Tibial artery (tissue), 4 donors: ENCODE data around the gene CNPY1.

Experiments
- DNase-seq, 2 donors: peaks; one replicate each; pipeline ENCODE4 v3.0.0-alpha.2; 2019
- H3K27ac ChIP-seq, 2 donors: fragments of 200-600 bp; sonication (generic) in 1 of 2; 1 replicate in 1 of 2; 2 replicates in 1 of 2; pipeline ENCODE4 v1.5.1; 2018 to 2019; ENCODE audit warnings: mild to moderate bottlenecking in 1 of 2
- H3K27me3 ChIP-seq, 2 donors: fragments of 200-600 bp; sonication (generic) in 1 of 2; one replicate each; pipeline versions ENCODE4 v1.5.1 to v1.6.0; 2016 to 2019
- H3K36me3 ChIP-seq, 3 donors: fragments of 200-600 bp; sonication (generic) in 2 of 3; one replicate each; pipeline ENCODE4 v1.5.1; 2016 to 2019; ENCODE audit warnings: mild to moderate bottlenecking in 2 of 3
- H3K4me1 ChIP-seq, 4 donors: fragments of 200-600 bp; sonication (generic) in 2 of 4; 1 replicate in 3 of 4; 2 replicates in 1 of 4; pipeline ENCODE4 v1.5.1; 2016 to 2019
- H3K4me3 ChIP-seq, 2 donors: fragments of 200-600 bp; sonication (generic) in 1 of 2; 1 replicate in 1 of 2; 2 replicates in 1 of 2; pipeline ENCODE4 v1.5.1; 2018 to 2019; ENCODE audit warnings: mild to moderate bottlenecking in 2 of 2
- H3K9me3 ChIP-seq, 3 donors: fragments of 200-600 bp; sonication (generic) in 1 of 3; one replicate each; pipeline ENCODE4 v1.5.1; 2016 to 2019
- CTCF ChIP-seq, 2 experiments: fragments of 200-600 bp in 1 of 2; fragments of 450-650 bp in 1 of 2; IDR thresholded peaks; one replicate each; pipeline ENCODE4 v1.5.1; 2017 to 2019; ENCODE audit warnings: antibody characterized with exemption in 2 of 2, mild to moderate bottlenecking in 1 of 2, moderate library complexity in 1 of 2
- intact Hi-C: fragments of 100-400 bp; cut with DNase I; formaldehyde crosslinking; loops from one replicate; pipeline ENCODE4 v1.15.0; 2023; ENCODE audit warnings: low total_unique reads

CNPY1 gene

GRCh38 chr7:155517969-155518368, 28.4 kb downstream of the CNPY1 start:
- H3K27me3 ChIP-seq, result peaks cover 0 to 66% of the 10 kb centered on the region in 2 donors
- no peaks in the 10 kb centered on the region for H3K36me3 ChIP-seq
- no peaks in the 10 kb centered on the region for H3K4me1 ChIP-seq
- DNase-seq, result no peak
- H3K4me3 ChIP-seq, result no peak overlapping the region
- intact Hi-C loops, result no loop called here
- no peak for TF ChIP-seq CTCF (IDR thresholded peaks at IDR 0.05)
- H3K27ac ChIP-seq, result no peak overlapping the region
- H3K9me3 ChIP-seq, result no peaks in the 10 kb centered on the region

GRCh38 chr7:155517452-155517851, 28.9 kb downstream of the CNPY1 start:
- Histone ChIP-seq H3K4me1 (no peaks in the 10 kb centered on the region), H3K9me3 (no peaks in the 10 kb centered on the region), H3K36me3 (no peaks in the 10 kb centered on the region), H3K4me3 (no peak overlapping the region), H3K27me3 (peaks cover 0 to 67% of the 10 kb centered on the region in 2 donors), H3K27ac (no peak overlapping the region)
- intact Hi-C loops, result no loop called here
- no peak for DNase-seq
- no peak for TF ChIP-seq CTCF (IDR thresholded peaks at IDR 0.05)

- Histone ChIP-seq H3K4me3 (no peak overlapping the region), H3K27me3 (peaks cover 0 to 67% of the 10 kb centered on the region in 2 donors), H3K9me3 (no peaks in the 10 kb centered on the region), H3K27ac (no peak overlapping the region), H3K4me1 (no peaks in the 10 kb centered on the region), H3K36me3 (no peaks in the 10 kb centered on the region)
- intact Hi-C loops, result no loop called here
- no peak for TF ChIP-seq CTCF (IDR thresholded peaks at IDR 0.05)
- no peak for DNase-seq
Observed at GRCh38 chr7:155516466-155516865, 29.9 kb downstream of the CNPY1 start.

- no peak overlapping the region for H3K4me3 ChIP-seq
- TF ChIP-seq CTCF (IDR thresholded peaks at IDR 0.05), result no peak
- intact Hi-C loops, result no loop called here
- peaks cover 0 to 68% of the 10 kb centered on the region in 2 donors for H3K27me3 ChIP-seq
- no peak for DNase-seq
- no peaks in the 10 kb centered on the region for H3K9me3 ChIP-seq
- H3K27ac ChIP-seq, result no peak overlapping the region
- H3K36me3 ChIP-seq, result no peaks in the 10 kb centered on the region
- no peaks in the 10 kb centered on the region for H3K4me1 ChIP-seq
Observed at GRCh38 chr7:155515318-155515717, 31.0 kb downstream of the CNPY1 start.

GRCh38 chr7:155514296-155514695, 32.1 kb downstream of the CNPY1 start:
- H3K27me3 ChIP-seq, result peaks cover 0 to 78% of the 10 kb centered on the region in 2 donors
- peaks cover 0 to 8% (median 3%) of the 10 kb centered on the region in 4 donors for H3K4me1 ChIP-seq
- no peak overlapping the region for H3K27ac ChIP-seq
- H3K36me3 ChIP-seq, result no peaks in the 10 kb centered on the region
- DNase-seq, result no peak
- H3K4me3 ChIP-seq, result no peak overlapping the region
- TF ChIP-seq CTCF (IDR thresholded peaks at IDR 0.05), result no peak
- intact Hi-C loops, result no loop called here
- no peaks in the 10 kb centered on the region for H3K9me3 ChIP-seq
